Measurements from ENCODE around the gene CCNYL1.

- TF ChIP-seq CTCF (IDR thresholded peaks at IDR 0.05 in 4 of 5, conservative IDR thresholded peaks at IDR 0.05 in 1 of 5) (no peak), POLR2A (IDR thresholded peaks at IDR 0.05) (no peak)
Measured at GRCh38 chr2:207681431-207681830, 30.0 kb upstream of the CCNYL1 start.
